Inflammatory macrophage (primary cell): ENCODE results near the gene NME1.
"Not testable (repeated sequence)": the region's sequence is repeated elsewhere in the genome, so short reads cannot be mapped to it uniquely, and the experiment has no call there.

Experiments
- DNase-seq, 2 donors: peaks; one replicate each; pipeline ENCODE4 v3.0.0-alpha.2; 2020 to 2022

The NME1 gene

DNA sequence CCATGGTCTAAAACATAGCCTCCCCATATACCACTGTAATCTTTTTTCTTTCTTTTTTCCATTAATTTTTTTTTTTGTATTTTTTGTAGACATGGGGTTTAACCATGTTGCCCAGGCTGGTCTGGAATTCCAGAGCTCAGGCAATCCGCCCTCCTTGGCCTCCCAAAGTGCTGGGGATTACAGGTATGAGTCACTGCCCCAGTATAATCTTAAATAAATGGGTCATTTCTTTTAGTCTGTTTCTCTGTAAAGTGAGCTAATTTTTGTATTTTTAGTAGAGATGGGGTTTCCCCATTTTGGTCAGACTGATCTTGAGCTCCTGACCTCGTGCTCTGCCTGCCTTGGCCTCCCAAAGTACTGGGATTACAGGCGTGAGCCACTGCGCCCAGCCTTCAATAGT lies 5.7 kb upstream of the NME1 start:
- peak; percentile 51 to 56 for DNase-seq

DNA sequence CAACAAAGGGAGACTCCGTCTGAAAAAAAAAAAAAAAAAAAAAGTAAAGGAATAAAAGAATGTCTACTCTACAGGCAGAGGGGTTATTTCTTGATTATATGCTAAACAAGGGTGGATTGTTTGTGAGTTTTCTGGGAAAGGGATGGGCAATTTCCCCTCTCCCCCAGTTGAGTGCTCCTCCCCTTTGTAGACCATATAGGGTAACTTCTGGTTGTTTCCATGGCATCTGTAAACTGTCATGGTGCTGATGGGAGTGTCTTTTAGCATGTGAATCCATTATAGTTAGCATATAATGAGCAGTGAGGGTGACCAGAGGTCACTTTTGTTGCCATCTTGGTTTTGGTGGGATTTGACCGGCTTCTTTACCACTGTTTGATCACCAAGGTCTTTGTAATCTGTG lies 4.2 kb upstream of the NME1 start:
- DNase-seq: no peak

DNA sequence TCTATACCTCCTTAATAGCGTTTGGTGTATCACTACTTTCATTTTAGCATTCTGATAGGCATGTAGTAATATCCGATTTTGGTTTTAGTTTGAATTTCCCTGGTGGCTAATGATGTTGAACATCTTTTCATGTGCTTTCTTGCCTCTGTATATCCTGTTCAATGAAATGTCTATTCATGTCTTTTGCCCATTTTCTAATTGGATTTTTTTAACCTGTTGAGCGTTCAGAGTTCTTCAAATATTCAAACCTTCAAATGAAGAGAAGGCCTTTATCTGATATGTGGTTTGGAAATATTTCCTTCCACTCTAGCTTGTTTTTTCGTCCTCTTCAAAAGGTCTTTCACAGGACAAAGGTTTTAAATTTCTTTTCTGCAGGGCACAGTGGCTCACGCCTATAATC lies 2.4 kb upstream of the NME1 start:
- no peak for DNase-seq

DNA sequence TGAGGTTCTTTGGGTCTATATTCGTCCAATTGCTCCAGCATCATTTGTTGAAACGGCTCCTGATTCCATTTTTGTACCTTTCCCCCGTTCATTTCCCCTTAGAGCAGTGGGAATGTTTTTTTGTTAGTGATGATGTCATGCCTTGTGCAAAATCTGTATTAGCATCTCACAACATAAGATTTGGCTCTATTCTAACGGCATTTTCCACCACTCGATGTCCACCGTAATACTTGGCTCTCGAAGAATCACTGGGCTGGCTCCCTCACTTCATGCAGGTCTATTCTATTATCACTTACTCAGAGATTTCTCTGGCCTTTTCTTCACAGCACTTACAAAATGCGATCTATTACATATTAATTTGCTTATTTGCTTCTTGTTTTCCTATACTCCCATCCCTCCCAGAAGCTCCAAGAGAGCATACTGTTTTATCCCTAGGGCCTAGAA lies 571 bp upstream of the NME1 start:
- peak; percentile 3 to 15 for DNase-seq

DNA sequence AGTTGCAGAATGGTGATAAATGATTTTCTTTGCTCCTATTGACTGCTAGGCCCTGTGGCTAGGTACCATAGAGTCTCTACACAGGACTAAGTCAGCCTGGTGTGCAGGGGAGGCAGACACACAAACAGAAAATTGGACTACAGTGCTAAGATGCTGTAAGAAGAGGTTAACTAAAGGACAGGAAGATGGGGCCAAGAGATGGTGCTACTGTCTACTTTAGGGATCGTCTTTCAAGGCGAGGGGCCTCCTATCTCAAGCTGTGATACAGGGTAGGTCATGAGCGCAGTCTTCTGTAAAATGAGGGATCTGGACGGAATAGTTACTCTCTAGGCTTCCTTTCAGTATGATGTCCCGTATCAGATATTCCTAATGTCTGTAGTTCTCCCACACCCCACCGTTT lies 817 bp downstream of the NME1 start:
- DNase-seq: no peak

DNA sequence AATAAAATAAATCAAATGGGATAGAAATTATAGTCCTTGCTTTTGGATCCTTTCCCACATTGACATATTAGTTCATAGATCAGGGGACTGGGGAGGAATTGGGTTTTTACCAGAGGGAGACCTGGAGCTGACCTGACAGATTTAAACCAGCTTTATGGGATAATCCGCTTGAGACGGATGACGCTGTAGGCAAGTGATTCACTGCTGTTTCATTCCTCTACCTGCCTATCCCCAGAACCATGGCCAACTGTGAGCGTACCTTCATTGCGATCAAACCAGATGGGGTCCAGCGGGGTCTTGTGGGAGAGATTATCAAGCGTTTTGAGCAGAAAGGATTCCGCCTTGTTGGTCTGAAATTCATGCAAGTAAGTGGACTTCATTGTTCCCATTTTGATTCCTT lies 2.1 kb downstream of the NME1 start:
- DNase-seq: no peak

DNA sequence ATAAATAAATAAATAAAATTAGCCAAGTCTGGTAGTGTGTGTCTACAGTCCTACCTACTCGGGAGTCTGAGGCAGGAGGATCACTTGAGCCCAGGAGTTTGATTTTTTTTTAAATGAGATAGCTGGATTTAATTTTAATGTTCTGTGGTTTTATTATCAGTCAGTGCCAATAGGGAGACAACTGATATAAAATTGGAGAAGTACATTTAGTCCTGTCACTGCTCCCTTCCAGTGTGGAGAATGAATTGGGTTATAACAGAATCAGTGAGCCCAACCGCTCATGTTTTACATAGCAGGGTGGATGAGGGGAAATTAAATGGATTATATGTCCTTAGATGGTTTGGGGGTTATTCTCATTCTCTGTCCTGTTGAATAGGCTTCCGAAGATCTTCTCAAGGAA lies 6.2 kb downstream of the NME1 start:
- no peak for DNase-seq

DNA sequence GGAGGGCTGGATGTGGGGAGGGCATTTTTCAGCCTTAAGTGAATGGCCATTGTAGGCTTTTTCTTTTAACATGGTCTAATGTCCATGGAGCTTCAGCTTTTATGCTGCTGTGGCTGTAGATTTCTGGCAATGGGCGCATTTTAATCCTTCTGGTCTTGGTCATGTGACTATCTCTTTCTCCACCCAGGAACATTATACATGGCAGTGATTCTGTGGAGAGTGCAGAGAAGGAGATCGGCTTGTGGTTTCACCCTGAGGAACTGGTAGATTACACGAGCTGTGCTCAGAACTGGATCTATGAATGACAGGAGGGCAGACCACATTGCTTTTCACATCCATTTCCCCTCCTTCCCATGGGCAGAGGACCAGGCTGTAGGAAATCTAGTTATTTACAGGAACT lies 8.2 kb downstream of the NME1 start:
- no peak for DNase-seq

DNA sequence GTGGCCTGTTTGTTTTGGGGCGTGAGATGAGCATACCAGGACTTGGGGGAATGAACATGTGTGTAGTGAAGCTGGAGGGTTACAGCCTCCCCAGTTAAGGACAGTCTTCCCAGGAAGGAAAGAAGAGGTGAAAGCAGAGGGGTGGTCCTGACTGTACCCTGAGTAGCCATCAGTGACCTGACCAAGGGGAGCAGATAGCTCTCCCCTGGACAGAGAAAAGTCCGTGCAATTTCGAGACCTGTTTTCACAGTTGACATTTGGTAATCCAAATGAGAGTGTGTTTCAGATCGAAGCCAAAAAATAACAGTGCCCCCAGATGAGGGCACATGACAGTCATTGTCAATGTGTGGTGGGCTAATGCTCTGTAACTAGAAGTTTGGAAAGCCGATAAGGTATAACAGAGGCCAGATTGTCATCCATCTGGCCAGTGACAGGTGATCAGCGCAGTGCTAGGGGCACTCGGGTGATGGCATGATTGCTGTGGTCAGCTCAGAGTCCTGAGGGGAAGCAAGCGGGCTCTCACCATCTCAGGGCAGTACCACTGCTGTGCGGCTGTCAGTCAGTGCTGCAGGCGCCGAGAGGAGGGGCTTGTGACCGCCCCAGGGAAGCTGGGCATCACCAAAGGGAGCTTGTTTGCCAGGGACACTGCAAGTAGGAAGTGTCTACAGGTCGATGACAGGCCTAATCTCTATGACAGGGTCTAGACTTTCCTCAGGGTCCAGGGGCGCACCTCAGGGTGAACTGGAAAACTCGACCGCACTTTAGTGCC lies 11.7 kb downstream of the NME1 start:
- no peak for DNase-seq

DNA sequence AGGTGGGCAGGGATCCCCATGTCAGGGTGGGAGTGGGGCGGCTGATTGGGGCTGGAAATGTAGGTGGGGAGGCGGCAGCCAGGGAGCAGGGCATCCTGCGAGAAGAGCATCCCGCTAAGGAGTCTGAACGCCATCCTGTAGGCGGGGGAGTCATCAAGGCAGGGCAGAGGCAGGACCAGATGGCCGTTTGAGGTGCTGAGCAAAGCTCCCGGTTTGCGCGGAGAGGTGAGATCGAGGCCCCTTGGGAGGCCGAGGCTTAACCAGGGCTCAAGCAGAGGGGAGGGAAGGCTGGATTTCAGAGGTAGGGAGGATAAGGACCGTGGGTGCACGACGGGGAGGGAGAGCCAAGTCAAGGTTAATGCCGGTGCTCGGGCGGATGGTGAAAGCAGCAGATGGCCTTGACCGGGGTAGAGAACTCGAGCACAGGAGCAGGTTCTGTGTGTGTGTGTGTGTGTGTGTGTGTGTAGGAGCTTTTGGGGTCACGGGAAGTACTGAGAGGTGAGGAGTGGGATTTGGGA lies 12.4 kb downstream of the NME1 start:
- no peak for DNase-seq

DNA sequence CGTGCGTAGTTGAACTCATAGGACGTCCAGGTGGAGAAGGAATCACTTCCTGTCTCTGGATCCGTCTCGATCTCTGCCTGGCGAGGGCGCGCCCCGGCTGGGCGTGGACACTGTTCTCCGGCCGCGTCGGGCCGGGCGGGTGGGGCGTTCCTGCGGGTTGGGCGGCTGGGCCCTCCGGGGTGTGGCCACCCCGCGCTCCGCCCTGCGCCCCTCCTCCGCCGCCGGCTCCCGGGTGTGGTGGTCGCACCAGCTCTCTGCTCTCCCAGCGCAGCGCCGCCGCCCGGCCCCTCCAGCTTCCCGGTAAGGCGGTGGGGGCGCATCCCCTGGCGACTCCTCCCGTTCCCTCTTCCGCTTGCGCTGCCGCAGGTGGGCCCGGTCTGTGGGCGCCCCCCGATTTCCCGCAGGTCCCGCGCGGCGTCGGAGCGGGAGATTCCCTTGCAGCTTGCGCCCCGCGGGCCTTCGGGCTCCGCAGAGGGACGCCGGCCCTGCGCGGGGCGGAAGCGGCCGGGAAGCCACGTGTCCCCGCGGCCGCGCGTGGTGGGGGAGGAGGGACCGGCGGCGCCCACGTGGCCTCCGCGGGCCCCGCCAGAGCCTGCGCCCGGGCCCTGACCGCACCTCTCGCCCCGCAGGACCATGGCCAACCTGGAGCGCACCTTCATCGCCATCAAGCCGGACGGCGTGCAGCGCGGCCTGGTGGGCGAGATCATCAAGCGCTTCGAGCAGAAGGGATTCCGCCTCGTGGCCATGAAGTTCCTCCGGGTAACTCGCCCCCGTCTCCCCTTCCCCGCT lies 13.0 kb downstream of the NME1 start, which contains the start of gene NME2:
Gene NME2 (plus strand): TSS at position 214 of the 789 bp plus-strand sequence. CDS start 420 bp downstream, at position 634.
- peak; percentile 80 to 91 for DNase-seq

DNA sequence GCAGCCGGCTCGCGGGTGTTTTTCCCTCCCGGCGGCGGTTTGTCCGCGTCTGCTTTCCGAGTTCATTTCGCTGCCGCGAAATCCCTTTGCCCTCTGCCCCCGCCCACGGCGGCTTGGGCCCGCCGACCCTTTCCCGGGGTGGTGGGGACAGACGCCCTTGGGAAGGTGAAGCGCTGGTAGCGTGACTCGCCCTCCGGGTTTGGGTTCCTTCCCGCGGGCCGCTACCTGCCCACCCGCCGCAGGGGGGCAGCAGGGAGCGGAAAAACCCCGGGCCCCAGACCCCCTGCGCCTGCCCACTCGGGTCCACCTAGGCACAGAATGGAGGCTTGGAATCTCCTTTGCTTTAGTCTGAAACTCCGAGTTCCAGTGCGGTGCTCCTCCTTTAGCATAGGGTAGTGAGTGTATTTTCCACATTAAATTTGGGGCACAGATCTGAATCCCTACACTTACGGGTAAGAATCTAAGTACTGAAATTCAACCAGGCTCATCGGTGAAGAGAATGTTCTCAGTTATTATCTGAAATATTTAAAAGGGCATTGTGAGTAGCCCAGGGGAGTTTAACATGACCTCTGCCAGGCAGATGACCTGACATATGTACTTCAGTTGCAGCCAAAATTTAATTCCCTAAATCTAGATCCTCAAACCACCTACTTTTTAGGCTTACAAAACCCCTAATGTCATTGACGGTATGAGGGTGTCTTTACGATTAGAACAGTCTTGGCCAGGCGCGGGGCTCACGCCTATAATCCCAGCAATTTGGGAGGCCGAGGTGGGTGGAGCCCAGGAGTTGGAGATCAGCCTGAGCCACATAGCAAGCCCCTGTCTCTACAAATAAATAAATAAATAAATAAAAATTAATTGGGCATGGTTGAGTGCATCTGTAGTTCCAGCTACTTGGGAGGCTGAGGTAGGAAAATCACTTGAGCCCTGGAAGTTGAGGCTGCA lies 13.9 kb downstream of the NME1 start:
- DNase-seq: peak; percentile 42 to 47

DNA sequence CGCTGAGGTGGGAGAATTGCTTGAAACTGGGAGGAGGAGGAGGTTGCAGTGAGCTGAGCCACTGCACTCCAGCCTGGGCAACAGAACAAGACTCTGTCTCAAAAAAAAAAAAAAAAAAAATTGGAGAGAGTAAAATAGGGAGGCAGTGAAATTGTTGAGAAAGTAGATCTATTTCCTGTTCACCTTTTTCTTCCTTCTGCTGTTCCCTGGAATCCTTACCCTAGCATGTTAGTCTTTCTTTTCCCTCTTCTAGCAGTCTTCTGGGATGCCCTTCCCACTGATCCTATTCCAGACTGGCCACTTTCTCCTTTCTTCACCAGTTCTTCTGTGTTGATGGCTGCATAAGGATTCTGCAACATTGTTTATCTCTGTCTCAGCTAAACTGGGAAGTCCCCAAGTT lies 16.0 kb downstream of the NME1 start:
- DNase-seq: no peak

DNA sequence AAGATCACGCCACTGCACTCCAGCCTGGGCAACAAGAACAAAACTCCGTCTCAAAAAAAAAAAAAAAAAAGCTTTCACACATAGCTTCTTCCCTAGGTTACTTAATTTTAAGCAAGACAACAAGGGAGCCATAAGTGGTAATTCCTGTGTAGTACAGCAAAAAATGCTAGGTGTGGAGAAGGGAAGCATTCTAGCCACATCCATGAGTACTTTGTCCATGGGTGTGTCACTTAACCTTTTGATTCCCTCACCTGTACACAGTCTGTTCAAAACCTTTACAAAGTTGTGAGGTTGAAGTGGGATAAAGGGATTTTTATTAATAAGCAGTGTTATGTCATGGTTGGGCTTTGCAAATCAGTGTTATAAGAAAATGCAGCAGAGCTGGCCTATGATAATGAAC lies 17.4 kb downstream of the NME1 start:
- no peak for DNase-seq

DNA sequence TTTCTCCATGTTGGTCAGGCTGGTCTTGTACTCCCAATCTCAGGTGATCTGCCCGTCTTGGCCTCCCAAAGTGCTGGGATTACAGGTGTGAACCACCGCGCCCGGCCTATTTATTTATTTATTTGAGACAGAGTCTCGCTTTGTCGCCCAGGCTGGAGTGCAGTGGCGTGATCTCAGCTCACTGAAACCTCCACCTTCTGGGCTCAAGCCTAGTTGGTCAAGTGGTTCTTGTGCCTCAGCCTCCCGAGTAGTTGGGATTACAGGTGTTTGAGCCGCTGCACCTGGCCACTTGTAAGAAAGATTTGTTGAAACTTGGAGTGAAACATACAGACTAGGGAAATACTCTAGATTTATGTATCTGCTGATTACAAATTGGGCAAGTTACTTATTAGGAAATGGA lies 18.7 kb downstream of the NME1 start:
- not testable (repeated sequence) for DNase-seq

DNA sequence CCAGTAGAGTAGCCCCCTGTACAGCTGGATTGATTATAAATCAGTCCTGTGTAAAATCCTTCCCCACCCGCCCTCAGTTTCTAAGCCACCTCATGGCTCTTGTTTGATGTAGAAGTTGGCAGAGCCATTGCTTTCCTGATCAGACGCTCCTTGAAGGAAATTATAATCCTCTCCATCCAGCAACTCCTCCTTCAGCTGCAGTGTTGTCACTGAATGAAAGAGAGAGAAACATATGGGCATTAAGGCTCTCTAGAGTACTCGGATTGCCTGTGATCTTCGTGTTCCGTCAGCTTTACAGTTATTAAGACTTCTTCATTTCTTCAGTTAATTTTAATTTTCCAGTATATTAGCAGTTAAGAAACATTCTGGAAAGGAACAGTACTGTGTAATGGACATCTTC lies 27.1 kb downstream of the NME1 start:
- no peak for DNase-seq

DNA sequence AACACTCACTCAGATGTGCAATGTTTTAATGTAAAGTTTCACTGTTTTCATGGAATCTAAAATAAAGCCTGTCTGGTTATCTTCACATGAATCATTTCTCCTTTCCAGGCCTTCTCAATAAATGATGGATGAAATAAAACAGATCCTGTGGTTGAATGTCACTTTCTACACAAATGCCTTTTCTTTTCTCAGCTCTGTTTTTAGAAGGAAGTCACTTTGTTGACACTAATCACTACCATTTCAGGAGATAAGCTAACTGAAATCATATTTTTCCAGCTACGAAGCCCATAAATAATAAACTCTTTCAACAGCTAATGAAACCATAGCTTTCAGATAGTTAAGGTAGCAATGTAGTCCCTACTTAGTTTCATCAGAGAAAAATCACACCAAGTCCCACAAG lies 30.8 kb downstream of the NME1 start:
- DNase-seq: no peak

DNA sequence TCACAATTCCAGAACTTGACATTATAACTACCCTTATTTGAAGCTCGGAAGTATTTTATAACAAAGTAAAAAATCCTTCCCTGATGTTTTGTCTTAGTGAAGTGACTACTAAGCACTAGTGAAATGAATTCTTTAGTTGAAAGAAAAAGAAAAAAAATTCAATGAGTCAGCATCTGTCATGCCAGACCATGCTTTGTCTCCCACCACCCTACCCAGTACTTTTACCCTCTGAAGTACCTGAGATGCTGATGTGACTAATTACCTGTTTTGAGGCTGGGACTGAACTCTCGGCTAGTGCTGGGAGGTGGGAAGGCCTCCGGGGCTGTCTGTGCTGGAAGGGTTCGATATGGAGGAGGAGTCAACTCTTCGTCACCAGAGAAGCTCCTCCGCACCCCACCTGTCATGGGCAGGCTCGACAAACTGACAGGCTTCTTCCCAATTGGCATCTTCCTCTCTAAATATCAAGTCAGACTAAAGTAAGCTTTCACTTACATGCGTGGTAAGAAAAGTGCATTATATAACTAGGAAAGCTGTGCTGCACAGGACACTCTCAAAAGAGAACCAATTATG lies 32.5 kb downstream of the NME1 start:
- DNase-seq: no peak

DNA sequence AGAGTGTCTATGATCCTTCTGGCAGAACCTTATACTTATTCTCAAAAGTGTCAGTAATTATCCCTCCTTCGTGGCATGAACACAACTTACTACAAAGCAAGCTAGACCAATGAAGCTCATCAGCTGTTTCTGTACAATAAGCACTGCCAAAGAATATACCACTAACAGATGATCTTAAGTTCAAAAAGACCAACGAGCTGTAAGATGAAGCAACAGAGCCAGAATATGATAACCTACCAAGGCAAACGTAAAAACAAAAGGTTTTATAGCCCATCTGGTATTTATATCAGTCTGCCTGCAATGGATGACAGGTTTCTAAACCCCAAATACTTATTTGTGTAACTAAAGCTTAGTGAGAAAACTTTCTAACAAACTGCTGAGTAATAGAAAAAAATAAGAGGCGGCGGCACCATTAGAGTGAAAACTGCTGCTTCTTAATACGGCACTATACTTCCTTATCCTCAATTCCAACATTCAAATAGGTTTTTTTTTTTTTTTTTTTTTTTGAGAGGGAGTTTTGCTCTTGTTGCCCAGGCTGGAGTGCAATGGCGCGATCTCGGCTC lies 35.0 kb downstream of the NME1 start:
- no peak for DNase-seq

DNA sequence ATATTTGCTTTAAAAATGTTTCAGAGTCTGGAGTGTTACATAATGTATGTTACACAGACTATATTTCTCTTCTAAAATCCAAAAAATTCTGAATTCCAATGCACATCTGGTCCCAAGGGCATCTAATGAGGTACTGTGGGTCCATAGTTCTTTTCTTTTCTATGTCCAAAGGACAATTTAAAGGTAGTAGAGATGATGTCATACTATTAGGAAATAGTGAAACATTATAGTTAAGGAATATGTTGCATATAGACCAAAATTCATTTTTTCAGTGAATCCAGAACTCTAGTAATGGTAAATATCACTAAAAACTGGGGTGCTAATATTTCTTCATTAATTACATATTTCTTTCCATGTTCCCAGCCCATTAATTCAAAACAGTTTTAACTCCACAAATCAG lies 35.8 kb downstream of the NME1 start:
- no peak for DNase-seq

DNA sequence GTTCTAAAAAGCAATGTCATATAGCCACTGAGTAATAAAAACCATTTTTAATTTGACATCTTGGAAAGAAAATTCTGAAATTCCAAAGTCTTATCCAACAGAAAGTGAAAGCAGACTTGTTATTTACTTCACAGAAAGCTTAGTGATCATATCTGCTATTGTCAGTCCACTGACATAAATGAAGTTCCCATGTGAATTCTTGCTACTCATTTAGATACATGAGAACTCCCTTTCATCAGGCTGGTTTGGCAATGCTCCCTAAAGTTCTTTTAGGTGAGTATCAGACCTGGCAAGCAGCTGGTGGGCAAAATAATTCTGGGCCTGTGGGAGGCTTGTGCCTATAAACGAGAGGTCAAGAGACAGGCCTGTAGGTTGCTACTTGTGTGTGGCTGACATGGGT lies 36.3 kb downstream of the NME1 start:
- no peak for DNase-seq

DNA sequence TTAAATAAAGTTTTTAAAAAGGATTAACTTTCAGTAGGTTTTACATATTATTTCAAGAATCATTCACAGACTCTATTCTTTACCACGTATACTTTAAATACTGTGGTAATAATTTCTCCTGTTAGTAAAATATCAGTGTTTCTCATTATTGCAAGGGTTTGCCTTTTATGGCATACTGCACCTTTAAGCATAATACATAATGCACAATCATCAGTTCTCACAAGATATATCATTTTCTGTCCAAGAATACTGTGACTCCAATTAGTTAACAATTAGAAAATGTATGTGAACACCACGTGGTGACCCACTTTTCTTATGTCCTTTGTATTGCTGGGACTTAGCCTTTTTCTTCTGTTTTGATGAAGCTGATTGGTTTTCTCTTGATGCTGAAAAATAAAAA lies 38.5 kb downstream of the NME1 start:
- DNase-seq: no peak
